22Rv1 (cell line): ENCODE measurements around the gene SPDYA.

Experiments
- ZFX ChIP-seq: fragments of 450-650 bp; IDR thresholded peaks from 2 replicates; pipeline ENCODE4 v1.6.1; 2017; ENCODE audit warnings: antibody characterized with exemption, borderline replicate concordance
- TF ChIP-seq, protein P1 (sequence below): fragments of 450-650 bp; IDR thresholded peaks from 2 replicates; pipeline ENCODE4 v1.5.1; 2017; ENCODE audit warnings: mild to moderate bottlenecking

DNA sequence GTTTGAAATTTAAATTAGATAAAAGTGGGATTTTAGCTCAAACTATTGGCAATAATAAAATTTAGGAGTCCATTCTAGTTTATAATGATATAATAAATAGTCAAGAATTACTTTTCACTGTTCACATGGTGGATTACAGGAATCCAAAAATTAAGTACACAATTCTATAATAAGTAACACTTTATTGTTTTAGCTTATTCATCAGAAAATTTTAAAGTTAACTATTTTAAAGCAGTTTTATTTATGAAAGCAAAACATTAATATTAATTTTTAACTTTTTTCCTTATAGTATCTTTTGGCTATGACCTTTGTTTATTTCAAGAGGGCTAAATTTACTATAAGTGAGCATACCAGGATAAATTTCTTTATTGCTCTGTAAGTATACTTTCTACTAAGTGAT lies 11.4 kb downstream of the SPDYA start:
- TF ChIP-seq, protein P1, sequence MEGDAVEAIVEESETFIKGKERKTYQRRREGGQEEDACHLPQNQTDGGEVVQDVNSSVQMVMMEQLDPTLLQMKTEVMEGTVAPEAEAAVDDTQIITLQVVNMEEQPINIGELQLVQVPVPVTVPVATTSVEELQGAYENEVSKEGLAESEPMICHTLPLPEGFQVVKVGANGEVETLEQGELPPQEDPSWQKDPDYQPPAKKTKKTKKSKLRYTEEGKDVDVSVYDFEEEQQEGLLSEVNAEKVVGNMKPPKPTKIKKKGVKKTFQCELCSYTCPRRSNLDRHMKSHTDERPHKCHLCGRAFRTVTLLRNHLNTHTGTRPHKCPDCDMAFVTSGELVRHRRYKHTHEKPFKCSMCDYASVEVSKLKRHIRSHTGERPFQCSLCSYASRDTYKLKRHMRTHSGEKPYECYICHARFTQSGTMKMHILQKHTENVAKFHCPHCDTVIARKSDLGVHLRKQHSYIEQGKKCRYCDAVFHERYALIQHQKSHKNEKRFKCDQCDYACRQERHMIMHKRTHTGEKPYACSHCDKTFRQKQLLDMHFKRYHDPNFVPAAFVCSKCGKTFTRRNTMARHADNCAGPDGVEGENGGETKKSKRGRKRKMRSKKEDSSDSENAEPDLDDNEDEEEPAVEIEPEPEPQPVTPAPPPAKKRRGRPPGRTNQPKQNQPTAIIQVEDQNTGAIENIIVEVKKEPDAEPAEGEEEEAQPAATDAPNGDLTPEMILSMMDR: no peak
- TF ChIP-seq ZFX: no peak
